Liver (tissue), 9 donors: ENCODE results near the gene TNN. TPM values are rescaled to one million over a fixed set of nuclear protein-coding genes. Genes with fewer than 3 reads are reported as not detected.

Experiments used
- DNase-seq: peaks from one replicate; pipeline ENCODE4 v3.0.0-alpha.2; 2017; ENCODE audit warnings: low spot score
- H3K27ac ChIP-seq, 2 donors: one replicate each; pipeline ENCODE4 v1.7.0; 2013; ENCODE audit warnings: inconsistent platforms in 2 of 2, low read length in 2 of 2, control low read depth in 1 of 2, low read depth in 1 of 2, mild to moderate bottlenecking in 1 of 2
- H3K27me3 ChIP-seq, 4 donors: one replicate each; pipeline versions ENCODE4 v1.6.1 to v1.7.0; 2013; ENCODE audit warnings: low read length in 3 of 4, inconsistent platforms in 1 of 4, mild to moderate bottlenecking in 1 of 4, moderate library complexity in 1 of 4; ENCODE audit not compliant: control insufficient read depth in 4 of 4, insufficient read depth in 4 of 4
- H3K36me3 ChIP-seq, 4 donors: one replicate each; pipeline versions ENCODE4 v1.6.1 to v1.7.0; 2013; ENCODE audit warnings: low read length in 3 of 4, mild to moderate bottlenecking in 3 of 4, low read depth in 1 of 4, moderate library complexity in 1 of 4; ENCODE audit not compliant: control insufficient read depth in 4 of 4, insufficient read depth in 3 of 4
- H3K4me1 ChIP-seq, 4 donors: one replicate each; pipeline versions ENCODE4 v1.6.1 to v1.7.0; 2013; ENCODE audit warnings: low read length in 3 of 4, mild to moderate bottlenecking in 3 of 4, moderate library complexity in 1 of 4; ENCODE audit not compliant: control insufficient read depth in 4 of 4, insufficient read depth in 4 of 4
- H3K4me3 ChIP-seq, 3 donors: one replicate each; pipeline versions ENCODE4 v1.6.1 to v1.7.0; 2013; ENCODE audit warnings: low read length in 3 of 3, control low read depth in 1 of 3, low read depth in 1 of 3, mild to moderate bottlenecking in 1 of 3
- H3K9ac ChIP-seq, 2 donors: one replicate each; pipeline ENCODE4 v1.7.0; 2013; ENCODE audit warnings: low read length in 2 of 2, mild to moderate bottlenecking in 2 of 2, moderate library complexity in 2 of 2, control low read depth in 1 of 2, low read depth in 1 of 2
- H3K9me3 ChIP-seq, 4 donors: one replicate each; pipeline versions ENCODE4 v1.6.1 to v1.7.0; 2013; ENCODE audit warnings: low read length in 3 of 4; ENCODE audit not compliant: control insufficient read depth in 4 of 4
- EGR1 ChIP-seq, 2 donors: IDR thresholded peaks; 2 replicates each; pipeline ENCODE4 v1.6.1; 2016 to 2018; ENCODE audit warnings: antibody characterized with exemption in 2 of 2, low read depth in 2 of 2
- FOXA1 ChIP-seq: IDR thresholded peaks from 2 replicates; pipeline ENCODE4 v1.6.1; 2016; ENCODE audit warnings: antibody characterized with exemption
- FOXA2 ChIP-seq: IDR thresholded peaks from 2 replicates; pipeline ENCODE4 v1.6.1; 2016; ENCODE audit warnings: antibody characterized with exemption
- GABPA ChIP-seq, 2 donors: IDR thresholded peaks in 1 of 2; conservative IDR thresholded peaks in 1 of 2; 2 replicates each; pipeline ENCODE4 v1.6.1; 2016; ENCODE audit warnings: antibody characterized with exemption in 2 of 2, mild to moderate bottlenecking in 1 of 2, moderate library complexity in 1 of 2
- HNF4A ChIP-seq, 2 donors: conservative IDR thresholded peaks; 2 replicates each; pipeline ENCODE4 v1.6.1; 2016; ENCODE audit warnings: antibody characterized with exemption in 2 of 2, mild to moderate bottlenecking in 2 of 2
- HNF4G ChIP-seq: IDR thresholded peaks from 2 replicates; pipeline ENCODE4 v1.6.1; 2016; ENCODE audit warnings: antibody characterized with exemption
- JUND ChIP-seq, 2 donors: IDR thresholded peaks; 2 replicates each; pipeline ENCODE4 v1.6.1; 2016; ENCODE audit warnings: antibody characterized with exemption in 2 of 2
- NR2F2 ChIP-seq: IDR thresholded peaks from 2 replicates; pipeline ENCODE4 v1.6.1; 2016; ENCODE audit warnings: antibody characterized with exemption
- RAD21 ChIP-seq, 2 donors: IDR thresholded peaks; 2 replicates each; pipeline ENCODE4 v1.6.1; 2016; ENCODE audit warnings: antibody characterized with exemption in 2 of 2, mild to moderate bottlenecking in 2 of 2
- RXRA ChIP-seq, 2 donors: IDR thresholded peaks; 2 replicates each; pipeline ENCODE4 v1.6.1; 2017 to 2018; ENCODE audit warnings: antibody characterized with exemption in 2 of 2, mild to moderate bottlenecking in 1 of 2
- SP1 ChIP-seq: IDR thresholded peaks from 2 replicates; pipeline ENCODE4 v1.6.1; 2018; ENCODE audit warnings: antibody characterized with exemption, mild to moderate bottlenecking
- TAF1 ChIP-seq: conservative IDR thresholded peaks from 2 replicates; pipeline ENCODE4 v1.6.1; 2016; ENCODE audit warnings: antibody characterized with exemption, mild to moderate bottlenecking
- YY1 ChIP-seq: IDR thresholded peaks from 2 replicates; pipeline ENCODE4 v1.6.1; 2016; ENCODE audit warnings: antibody characterized with exemption, mild to moderate bottlenecking
- WGBS: extraction: QIAGEN DNeasy Blood & Tissue Kit; methylation state at CpG from one replicate; pipeline ENCODE4 v1.1.7; 2013; 5-methylcytosine and 5-hydroxymethylcytosine counted together
- polyA plus RNA-seq, 2 donors: library from polyadenylated mRNA; stranded (reverse) in 1 of 2; unstranded in 1 of 2; fragments of 200-250 nt in 1 of 2; fragments of >200 nt in 1 of 2; fragmentation: Nextera tagmentation in 1 of 2; extraction: Ambion mirVana in 1 of 2; gene quantifications; one replicate each; pipeline versions ENCODE4 v1.2.1 to v1.2.3, GENCODE V29; 2013 to 2015
- total RNA-seq, 2 donors: library from RNA; depleted of rRNA; stranded (reverse); fragments of >200 nt; gene quantifications; one replicate each; pipeline ENCODE4 v1.2.3, GENCODE V29; 2014
- TF ChIP-seq, protein P1 (sequence below): IDR thresholded peaks from 2 replicates; pipeline ENCODE4 v1.6.1; 2016; ENCODE audit warnings: antibody characterized with exemption, mild to moderate bottlenecking
- TF ChIP-seq, protein P2 (sequence below): fragments of 150-350 bp; IDR thresholded peaks from 2 replicates; pipeline ENCODE4 v1.5.1; 2017; ENCODE audit warnings: improper control_type of control experiment, low read depth, low read length; ENCODE audit not compliant: missing input control
- TF ChIP-seq, protein P3 (sequence below): IDR thresholded peaks from 2 replicates; pipeline ENCODE4 v1.6.1; 2016; ENCODE audit warnings: antibody characterized with exemption
- TF ChIP-seq, protein P4 (sequence below): IDR thresholded peaks from 2 replicates; pipeline ENCODE4 v1.6.1; 2016; ENCODE audit warnings: antibody characterized with exemption
- TF ChIP-seq, protein P5 (sequence below): IDR thresholded peaks from 2 replicates; pipeline ENCODE4 v1.6.1; 2016; ENCODE audit warnings: antibody characterized with exemption
- donor health status: healthy.
- donor health status: healthy.
- donor health status: healthy.
- donor health status: healthy.
- donor health status: healthy.

The TNN gene
- total and polyA plus RNA-seq, 4 donors = 0.11 to 1.8 (median 0.80) TPM

DNA sequence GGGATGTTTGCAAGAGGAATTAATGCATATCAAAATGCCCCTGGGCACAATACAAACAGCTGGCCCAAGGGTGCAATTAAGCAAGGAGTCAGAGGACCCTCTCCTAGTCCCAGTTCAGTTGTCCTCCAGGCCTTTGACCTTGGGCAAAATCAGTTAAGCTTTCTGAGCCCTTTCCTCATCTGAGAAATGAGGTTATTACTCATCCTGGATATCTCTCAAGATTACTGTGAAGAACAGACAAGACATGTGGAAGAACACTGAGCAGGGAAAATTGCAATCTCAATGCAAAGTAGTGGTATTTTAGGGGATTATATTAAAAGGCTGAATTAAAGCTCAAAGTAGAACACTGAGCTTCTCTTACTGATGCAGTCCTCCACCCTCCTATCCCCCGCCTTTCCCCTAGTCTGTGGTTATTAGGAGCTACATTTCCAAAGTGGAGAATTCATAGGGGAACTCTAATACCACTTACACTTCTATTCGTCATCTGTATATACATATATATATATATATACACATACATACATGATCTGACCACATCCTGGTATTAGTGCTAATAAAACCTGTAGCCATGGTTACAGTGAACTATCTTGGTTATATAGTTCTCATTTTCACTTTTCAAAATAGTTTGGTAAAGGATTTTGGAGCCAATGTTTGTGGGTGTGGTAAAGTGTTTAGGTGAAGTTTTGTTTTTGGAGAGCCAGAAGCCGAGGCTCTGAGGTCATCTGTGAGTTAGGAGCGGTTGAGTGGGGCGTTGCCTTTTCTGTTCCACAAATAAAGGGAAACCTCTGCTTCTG lies 106.9 kb downstream of the TNN start:
- H3K9ac ChIP-seq = no peak overlapping the region
- WGBS = 87% methylated on average over 5 of the region's 5 CpGs

More for the DNA sequence above, 106.9 kb downstream of the TNN start:
- Histone ChIP-seq H3K27me3 (no peaks in the 10 kb centered on the region), H3K4me3 (no peak overlapping the region), H3K4me1 (peaks cover 0 to 7% (median 3%) of the 10 kb centered on the region in 4 donors), H3K9me3 (no peaks in the 10 kb centered on the region), H3K27ac (no peak overlapping the region), H3K36me3 (peaks cover 0 to 27% (median 18%) of the 10 kb centered on the region in 4 donors)
- TF ChIP-seq, protein P1, sequence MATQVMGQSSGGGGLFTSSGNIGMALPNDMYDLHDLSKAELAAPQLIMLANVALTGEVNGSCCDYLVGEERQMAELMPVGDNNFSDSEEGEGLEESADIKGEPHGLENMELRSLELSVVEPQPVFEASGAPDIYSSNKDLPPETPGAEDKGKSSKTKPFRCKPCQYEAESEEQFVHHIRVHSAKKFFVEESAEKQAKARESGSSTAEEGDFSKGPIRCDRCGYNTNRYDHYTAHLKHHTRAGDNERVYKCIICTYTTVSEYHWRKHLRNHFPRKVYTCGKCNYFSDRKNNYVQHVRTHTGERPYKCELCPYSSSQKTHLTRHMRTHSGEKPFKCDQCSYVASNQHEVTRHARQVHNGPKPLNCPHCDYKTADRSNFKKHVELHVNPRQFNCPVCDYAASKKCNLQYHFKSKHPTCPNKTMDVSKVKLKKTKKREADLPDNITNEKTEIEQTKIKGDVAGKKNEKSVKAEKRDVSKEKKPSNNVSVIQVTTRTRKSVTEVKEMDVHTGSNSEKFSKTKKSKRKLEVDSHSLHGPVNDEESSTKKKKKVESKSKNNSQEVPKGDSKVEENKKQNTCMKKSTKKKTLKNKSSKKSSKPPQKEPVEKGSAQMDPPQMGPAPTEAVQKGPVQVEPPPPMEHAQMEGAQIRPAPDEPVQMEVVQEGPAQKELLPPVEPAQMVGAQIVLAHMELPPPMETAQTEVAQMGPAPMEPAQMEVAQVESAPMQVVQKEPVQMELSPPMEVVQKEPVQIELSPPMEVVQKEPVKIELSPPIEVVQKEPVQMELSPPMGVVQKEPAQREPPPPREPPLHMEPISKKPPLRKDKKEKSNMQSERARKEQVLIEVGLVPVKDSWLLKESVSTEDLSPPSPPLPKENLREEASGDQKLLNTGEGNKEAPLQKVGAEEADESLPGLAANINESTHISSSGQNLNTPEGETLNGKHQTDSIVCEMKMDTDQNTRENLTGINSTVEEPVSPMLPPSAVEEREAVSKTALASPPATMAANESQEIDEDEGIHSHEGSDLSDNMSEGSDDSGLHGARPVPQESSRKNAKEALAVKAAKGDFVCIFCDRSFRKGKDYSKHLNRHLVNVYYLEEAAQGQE = no peak
- TF ChIP-seq JUND (IDR thresholded peaks at IDR 0.05) = no peak
- TF ChIP-seq FOXA2 = no peak
- no peak for TF ChIP-seq TAF1
- TF ChIP-seq, protein P2, sequence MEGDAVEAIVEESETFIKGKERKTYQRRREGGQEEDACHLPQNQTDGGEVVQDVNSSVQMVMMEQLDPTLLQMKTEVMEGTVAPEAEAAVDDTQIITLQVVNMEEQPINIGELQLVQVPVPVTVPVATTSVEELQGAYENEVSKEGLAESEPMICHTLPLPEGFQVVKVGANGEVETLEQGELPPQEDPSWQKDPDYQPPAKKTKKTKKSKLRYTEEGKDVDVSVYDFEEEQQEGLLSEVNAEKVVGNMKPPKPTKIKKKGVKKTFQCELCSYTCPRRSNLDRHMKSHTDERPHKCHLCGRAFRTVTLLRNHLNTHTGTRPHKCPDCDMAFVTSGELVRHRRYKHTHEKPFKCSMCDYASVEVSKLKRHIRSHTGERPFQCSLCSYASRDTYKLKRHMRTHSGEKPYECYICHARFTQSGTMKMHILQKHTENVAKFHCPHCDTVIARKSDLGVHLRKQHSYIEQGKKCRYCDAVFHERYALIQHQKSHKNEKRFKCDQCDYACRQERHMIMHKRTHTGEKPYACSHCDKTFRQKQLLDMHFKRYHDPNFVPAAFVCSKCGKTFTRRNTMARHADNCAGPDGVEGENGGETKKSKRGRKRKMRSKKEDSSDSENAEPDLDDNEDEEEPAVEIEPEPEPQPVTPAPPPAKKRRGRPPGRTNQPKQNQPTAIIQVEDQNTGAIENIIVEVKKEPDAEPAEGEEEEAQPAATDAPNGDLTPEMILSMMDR = no peak
- TF ChIP-seq NR2F2 = no peak
- TF ChIP-seq FOXA1 = no peak
- TF ChIP-seq, protein P3, sequence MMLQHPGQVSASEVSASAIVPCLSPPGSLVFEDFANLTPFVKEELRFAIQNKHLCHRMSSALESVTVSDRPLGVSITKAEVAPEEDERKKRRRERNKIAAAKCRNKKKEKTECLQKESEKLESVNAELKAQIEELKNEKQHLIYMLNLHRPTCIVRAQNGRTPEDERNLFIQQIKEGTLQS = no peak
- TF ChIP-seq, protein P4, sequence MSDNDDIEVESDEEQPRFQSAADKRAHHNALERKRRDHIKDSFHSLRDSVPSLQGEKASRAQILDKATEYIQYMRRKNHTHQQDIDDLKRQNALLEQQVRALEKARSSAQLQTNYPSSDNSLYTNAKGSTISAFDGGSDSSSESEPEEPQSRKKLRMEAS = no peak
- no peak for TF ChIP-seq HNF4A (conservative IDR thresholded peaks at IDR 0.05)
- no peak for TF ChIP-seq GABPA (IDR thresholded peaks at IDR 0.05 in 1 of 2, conservative IDR thresholded peaks at IDR 0.05 in 1 of 2)
- no peak for TF ChIP-seq RAD21 (IDR thresholded peaks at IDR 0.05)
- TF ChIP-seq EGR1 (IDR thresholded peaks at IDR 0.05; ENCODE audit: low read depth in 2 of 2) = no peak
- no peak for TF ChIP-seq SP1
- no peak for TF ChIP-seq HNF4G
- TF ChIP-seq YY1 = no peak
- TF ChIP-seq, protein P5, sequence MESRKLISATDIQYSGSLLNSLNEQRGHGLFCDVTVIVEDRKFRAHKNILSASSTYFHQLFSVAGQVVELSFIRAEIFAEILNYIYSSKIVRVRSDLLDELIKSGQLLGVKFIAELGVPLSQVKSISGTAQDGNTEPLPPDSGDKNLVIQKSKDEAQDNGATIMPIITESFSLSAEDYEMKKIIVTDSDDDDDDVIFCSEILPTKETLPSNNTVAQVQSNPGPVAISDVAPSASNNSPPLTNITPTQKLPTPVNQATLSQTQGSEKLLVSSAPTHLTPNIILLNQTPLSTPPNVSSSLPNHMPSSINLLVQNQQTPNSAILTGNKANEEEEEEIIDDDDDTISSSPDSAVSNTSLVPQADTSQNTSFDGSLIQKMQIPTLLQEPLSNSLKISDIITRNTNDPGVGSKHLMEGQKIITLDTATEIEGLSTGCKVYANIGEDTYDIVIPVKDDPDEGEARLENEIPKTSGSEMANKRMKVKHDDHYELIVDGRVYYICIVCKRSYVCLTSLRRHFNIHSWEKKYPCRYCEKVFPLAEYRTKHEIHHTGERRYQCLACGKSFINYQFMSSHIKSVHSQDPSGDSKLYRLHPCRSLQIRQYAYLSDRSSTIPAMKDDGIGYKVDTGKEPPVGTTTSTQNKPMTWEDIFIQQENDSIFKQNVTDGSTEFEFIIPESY = no peak
- no peak for TF ChIP-seq RXRA (IDR thresholded peaks at IDR 0.05)
- no peak for DNase-seq
